AG04449 (cell line): ENCODE data around the gene HECTD4.
"Not testable (repeated sequence)": the region's sequence is repeated elsewhere in the genome, so short reads cannot be mapped to it uniquely, and the experiment has no call there.

Experiments used
- CTCF ChIA-PET: fragments of 350-600 bp; formaldehyde crosslinking; extraction: SDS; loops from one replicate; lab custom pipeline; 2021; ENCODE audit warnings: antibody characterized with exemption; lab: Yijun Ruan, JAX
- POLR2A ChIA-PET: fragments of 400-600, 350-600 bp; formaldehyde crosslinking; extraction: SDS; loops from one replicate; lab custom pipeline; 2020; ENCODE audit warnings: antibody characterized with exemption, inconsistent platforms; lab: Yijun Ruan, JAX
- DNase-seq: peaks from one replicate; pipeline ENCODE4 v3.0.0-alpha.2; 2010; ENCODE audit warnings: low read depth, low spot score
- H3K4me3 ChIP-seq: 2 replicates; pipeline ENCODE4 v1.5.1; 2011; ENCODE audit warnings: low read depth, mild to moderate bottlenecking, control low read depth, low read length
- CTCF ChIP-seq: IDR thresholded peaks from one replicate; pipeline ENCODE4 v1.5.1; 2011; ENCODE audit warnings: mild to moderate bottlenecking, moderate library complexity, low read length, control low read depth, inconsistent platforms; ENCODE audit not compliant: insufficient read depth; ENCODE audit errors: missing control alignments

Gene HECTD4

GRCh38 chr12:112112409-112113133, 269.7 kb downstream of the HECTD4 start:
- no peak for TF ChIP-seq CTCF
- no peak overlapping the region for H3K4me3 ChIP-seq
- ChIA-PET POLR2A (no interaction called here), CTCF (interaction anchor here (1.3 kb wide), 1 partner anchor 13 kb away, joined by 3 read pairs; no protein-coding TSS in a partner anchor)
- DNase-seq, result no peak

- TF ChIP-seq CTCF, result no peak
- DNase-seq, result no peak
- H3K4me3 ChIP-seq, result no peak overlapping the region
- ChIA-PET CTCF (interaction anchor here (1.3 kb wide), 1 partner anchor 14 kb away, joined by 3 read pairs; no protein-coding TSS in a partner anchor), POLR2A (no interaction called here)
These were observed 270.3 kb downstream of the HECTD4 start for GRCh38 chr12:112111931-112112330.

GRCh38 chr12:112110787-112111662, 271.2 kb downstream of the HECTD4 start:
- POLR2A ChIA-PET, DNase-seq, H3K4me3 ChIP-seq: not testable (repeated sequence)
- CTCF ChIA-PET, result interaction anchor here (0.6 kb wide), 1 partner anchor 8 kb away, joined by 5 read pairs; no protein-coding TSS in a partner anchor
